Ovary (tissue), 9 donors: ENCODE results near the gene EPHA8. TPM values are rescaled to one million over a fixed set of nuclear protein-coding genes. Genes with fewer than 3 reads are reported as not detected.

Experiments
- DNase-seq, 5 donors: peaks; one replicate each; pipeline ENCODE4 v3.0.0-alpha.2; 2019 to 2020
- H3K27ac ChIP-seq, 2 donors: fragments of 200-600 bp; one replicate each; pipeline versions ENCODE4 v1.5.1 to v1.8.0; 2019 to 2022
- H3K27me3 ChIP-seq: fragments of 200-600 bp; one replicate; pipeline ENCODE4 v1.8.0; 2022
- H3K36me3 ChIP-seq: fragments of 200-600 bp; sonication (generic); one replicate; pipeline ENCODE4 v1.5.1; 2019
- H3K4me1 ChIP-seq: one replicate; pipeline ENCODE4 v1.8.1; 2013; ENCODE audit warnings: mild to moderate bottlenecking, moderate library complexity; ENCODE audit not compliant: insufficient read depth
- H3K4me3 ChIP-seq: fragments of 200-600 bp; sonication (generic); one replicate; pipeline ENCODE4 v1.5.1; 2017
- H3K9me3 ChIP-seq, 2 donors: fragments of 200-600 bp in 1 of 2; sonication (generic) in 1 of 2; one replicate each; pipeline versions ENCODE4 v1.5.1 to v1.8.1; 2013 to 2019; ENCODE audit warnings: mild to moderate bottlenecking in 1 of 2, moderate library complexity in 1 of 2
- EP300 ChIP-seq: sonication (generic); formaldehyde crosslinking; IDR thresholded peaks from one replicate; pipeline ENCODE4 v1.6.1; 2017; ENCODE audit warnings: antibody characterized with exemption
- POLR2A ChIP-seq: fragments of 450-650 bp; IDR thresholded peaks from one replicate; pipeline ENCODE4 v1.6.1; 2017; ENCODE audit warnings: antibody characterized with exemption, mild to moderate bottlenecking, moderate library complexity
- WGBS, 3 donors: extraction: QIAGEN DNeasy Blood & Tissue Kit in 1 of 3; methylation state at CpG; one replicate each; pipeline versions ENCODE4 v1.1.5 to v1.1.7; 2013 to 2017; 5-methylcytosine and 5-hydroxymethylcytosine counted together
- intact Hi-C, 4 donors: fragments of 100-400 bp; cut with DNase I; formaldehyde crosslinking; loops; one replicate each; pipeline versions ENCODE4 v1.11.0 to v1.15.1; 2022 to 2023
- polyA plus RNA-seq, 2 donors: library from polyadenylated mRNA; stranded (reverse); fragments of 200-250 nt in 1 of 2; fragments of 350-450 nt in 1 of 2; fragmentation: Illumina TruSeq in 1 of 2; extraction: RNeasy Lipid Tissue Mini Kit (QIAGEN cat#74804) in 1 of 2; gene quantifications; one replicate each; pipeline ENCODE4 v1.2.3, GENCODE V29; 2013 to 2014
- total RNA-seq, 7 donors: library from RNA; depleted of rRNA in 2 of 7; stranded (reverse); fragments of >200 nt in 2 of 7; fragmentation: NEBNext Ultra II Directional in 3 of 7; extraction: Animal tissue kit (Norgen Biotek cat#: 25700) in 3 of 7; gene quantifications; one replicate each; pipeline versions ENCODE4 v1.1.0 to v1.2.4, GENCODE V29; 2016 to 2023
- TF ChIP-seq, protein P1 (sequence below), 3 donors: fragments of 450-650 bp in 2 of 3; fragments of 200-600 bp in 1 of 3; IDR thresholded peaks; one replicate each; pipeline versions ENCODE4 v1.5.1 to v1.8.0; 2016 to 2022; ENCODE audit warnings: antibody characterized with exemption in 3 of 3, mild to moderate bottlenecking in 1 of 3
- donor health status: DM: no; HTN: no; CAD: no; lungs with moderate emphysema.
- donor health status: DM: no; HTN: no; CAD: no.
- donor health status: Bipolar disorder and iron deficiency.
- donor health status: DM: yes; HTN: yes; CAD: no.
- donor health status: DM: no; HTN: no; CAD: no.
- donor health status: DM: yes; HTN: yes; CAD: no.

EPHA8 gene
- total and polyA plus RNA-seq, 9 donors: 0.02 TPM; not detected in 8

DNA sequence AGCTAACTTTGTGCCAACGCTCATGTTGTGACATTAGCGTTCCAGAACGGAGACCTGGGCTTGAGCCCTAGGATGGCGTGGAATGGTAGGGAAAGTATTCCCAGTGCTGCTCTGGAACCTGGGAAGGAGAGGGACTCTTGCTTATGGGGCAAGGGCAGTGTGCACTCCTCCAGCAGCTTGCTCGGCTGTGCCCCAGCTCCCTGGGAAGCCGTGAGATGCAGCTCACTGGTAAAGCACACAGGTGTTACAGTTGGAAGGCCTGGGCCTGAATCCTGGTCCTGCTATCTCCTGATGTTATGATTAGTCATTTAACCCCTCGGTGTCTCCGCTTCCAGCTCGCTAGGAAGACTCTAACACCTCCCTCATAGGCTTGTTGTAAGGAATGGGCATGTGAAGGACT lies 42.4 kb upstream of the EPHA8 start:
- Histone ChIP-seq H3K4me1 (no peaks in the 10 kb centered on the region), H3K4me3 (no peak overlapping the region), H3K27me3 (no peaks in the 10 kb centered on the region), H3K27ac (no peak overlapping the region), H3K36me3 (peaks cover 2% of the 10 kb centered on the region), H3K9me3 (no peaks in the 10 kb centered on the region)
- intact Hi-C loops: no loop called here
- WGBS, 3 donors: 90 to 93% (median 91%) methylated on average over 9 of the region's 9 CpGs
- no peak for DNase-seq
- TF ChIP-seq EP300: no peak
- TF ChIP-seq POLR2A: no peak
- TF ChIP-seq, protein P1, sequence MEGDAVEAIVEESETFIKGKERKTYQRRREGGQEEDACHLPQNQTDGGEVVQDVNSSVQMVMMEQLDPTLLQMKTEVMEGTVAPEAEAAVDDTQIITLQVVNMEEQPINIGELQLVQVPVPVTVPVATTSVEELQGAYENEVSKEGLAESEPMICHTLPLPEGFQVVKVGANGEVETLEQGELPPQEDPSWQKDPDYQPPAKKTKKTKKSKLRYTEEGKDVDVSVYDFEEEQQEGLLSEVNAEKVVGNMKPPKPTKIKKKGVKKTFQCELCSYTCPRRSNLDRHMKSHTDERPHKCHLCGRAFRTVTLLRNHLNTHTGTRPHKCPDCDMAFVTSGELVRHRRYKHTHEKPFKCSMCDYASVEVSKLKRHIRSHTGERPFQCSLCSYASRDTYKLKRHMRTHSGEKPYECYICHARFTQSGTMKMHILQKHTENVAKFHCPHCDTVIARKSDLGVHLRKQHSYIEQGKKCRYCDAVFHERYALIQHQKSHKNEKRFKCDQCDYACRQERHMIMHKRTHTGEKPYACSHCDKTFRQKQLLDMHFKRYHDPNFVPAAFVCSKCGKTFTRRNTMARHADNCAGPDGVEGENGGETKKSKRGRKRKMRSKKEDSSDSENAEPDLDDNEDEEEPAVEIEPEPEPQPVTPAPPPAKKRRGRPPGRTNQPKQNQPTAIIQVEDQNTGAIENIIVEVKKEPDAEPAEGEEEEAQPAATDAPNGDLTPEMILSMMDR (IDR thresholded peaks at IDR 0.05): no peak

DNA sequence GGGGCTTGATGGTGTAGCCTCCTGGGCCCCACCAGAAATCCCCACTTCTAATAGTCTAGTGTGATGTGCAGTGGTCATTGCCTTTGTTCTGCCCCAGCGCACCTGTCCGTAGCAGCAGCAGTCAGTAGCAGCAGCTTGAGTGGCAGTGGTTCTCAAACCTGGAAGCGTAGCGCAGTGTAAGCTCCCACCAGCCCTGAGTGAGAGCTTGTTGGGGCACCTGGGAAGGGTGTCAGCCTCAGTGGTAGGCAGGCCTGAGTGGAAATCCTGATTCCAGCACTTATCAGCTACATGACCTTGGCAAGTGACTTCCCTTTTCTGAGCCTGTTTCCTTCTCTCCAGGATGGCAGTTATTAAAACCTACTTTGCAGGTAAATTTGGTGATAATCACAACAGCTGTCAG lies 41.6 kb upstream of the EPHA8 start:
- 95 to 98% (median 95%) methylated on average over 4 of the region's 4 CpGs for WGBS, 3 donors
- intact Hi-C loops: no loop called here
- Histone ChIP-seq H3K9me3 (no peaks in the 10 kb centered on the region), H3K4me1 (no peaks in the 10 kb centered on the region), H3K27me3 (no peaks in the 10 kb centered on the region), H3K36me3 (peaks cover 4% of the 10 kb centered on the region), H3K27ac (no peak overlapping the region), H3K4me3 (no peak overlapping the region)
- DNase-seq: no peak
- TF ChIP-seq POLR2A (no peak), EP300 (no peak)
- TF ChIP-seq, protein P1 (IDR thresholded peaks at IDR 0.05): no peak

DNA sequence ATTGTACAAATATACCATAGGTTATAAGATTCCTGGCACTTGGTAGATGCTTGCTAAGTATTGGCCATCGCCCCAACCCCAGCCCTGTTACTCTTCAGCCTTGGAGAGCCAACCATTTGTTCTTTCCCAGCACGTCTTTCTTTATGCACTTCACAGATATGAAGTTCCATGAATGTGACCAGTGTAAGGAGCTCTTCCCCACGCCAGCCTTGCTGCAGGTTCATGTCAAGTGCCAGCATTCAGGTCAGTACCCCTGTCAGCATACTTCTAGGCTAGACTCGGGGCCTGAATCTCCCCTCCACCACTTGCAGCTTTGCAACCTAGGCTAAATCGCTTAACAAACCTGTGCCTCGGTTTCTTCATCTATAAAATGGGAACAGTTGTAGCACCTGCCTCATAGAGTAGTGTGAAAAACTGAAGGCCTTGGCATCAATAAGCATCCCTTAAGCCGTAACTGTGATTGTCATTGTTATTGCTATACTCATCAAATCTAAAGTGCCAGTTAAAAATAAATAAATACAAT lies 41.0 kb upstream of the EPHA8 start:
- DNase-seq: no peak
- peaks cover 3% of the 10 kb centered on the region for H3K36me3 ChIP-seq
- intact Hi-C loops: no loop called here
- no peaks in the 10 kb centered on the region for H3K27me3 ChIP-seq
- no peaks in the 10 kb centered on the region for H3K9me3 ChIP-seq
- no peaks in the 10 kb centered on the region for H3K4me1 ChIP-seq
- TF ChIP-seq, protein P1 (IDR thresholded peaks at IDR 0.05): no peak
- no peak for TF ChIP-seq EP300
- no peak for TF ChIP-seq POLR2A
- no peak overlapping the region for H3K4me3 ChIP-seq
- H3K27ac ChIP-seq: no peak overlapping the region
- 94 to 98% (median 96%) methylated on average over 7 of the region's 7 CpGs for WGBS, 3 donors

DNA sequence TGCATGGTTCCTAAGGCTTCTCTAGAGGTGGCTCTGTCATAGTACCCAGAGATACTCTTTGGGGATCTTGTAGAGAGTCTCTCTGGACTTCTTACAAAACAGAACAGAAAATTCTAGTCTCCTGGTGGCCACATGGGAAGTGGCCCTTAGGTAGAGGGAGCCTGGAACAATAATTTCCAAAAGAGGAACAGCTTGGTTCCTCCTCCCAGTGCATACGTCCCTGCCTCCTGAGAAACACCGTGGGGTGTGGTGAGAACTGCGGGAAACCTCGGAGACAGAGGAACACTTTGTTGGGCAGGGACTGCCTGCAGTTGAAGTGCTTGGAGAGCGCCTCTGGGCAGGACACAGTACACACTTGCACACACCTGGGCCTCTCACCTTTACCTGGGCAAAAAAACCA lies 38.8 kb upstream of the EPHA8 start:
- no peak for DNase-seq
- TF ChIP-seq, protein P1 (IDR thresholded peaks at IDR 0.05): no peak
- TF ChIP-seq EP300: no peak
- no peak for TF ChIP-seq POLR2A
- 85 to 90% (median 87%) methylated on average over 5 of the region's 5 CpGs for WGBS, 3 donors
- Histone ChIP-seq H3K4me3 (no peak overlapping the region), H3K36me3 (peaks cover 2% of the 10 kb centered on the region), H3K4me1 (no peaks in the 10 kb centered on the region), H3K27me3 (no peaks in the 10 kb centered on the region), H3K27ac (no peak overlapping the region), H3K9me3 (no peaks in the 10 kb centered on the region)
- intact Hi-C loops: no loop called here
